GM08714 (cell line): ENCODE data around the gene ZMIZ1.
A peak's percentile ranks its signal among the peaks of the same experiment; 100 is the strongest.

Experiments
- H3K4me3 ChIP-seq: fragments of 200-500 bp; sonication (Bioruptor generic); 2 replicates; pipeline ENCODE4 v1.5.1; 2014; ENCODE audit warnings: mild to moderate bottlenecking, low read length, inconsistent platforms
- ZNF274 ChIP-seq: IDR thresholded peaks from 2 replicates; pipeline ENCODE4 v1.6.1; 2012; ENCODE audit warnings: mild to moderate bottlenecking, low read depth, low read length

The ZMIZ1 gene

DNA sequence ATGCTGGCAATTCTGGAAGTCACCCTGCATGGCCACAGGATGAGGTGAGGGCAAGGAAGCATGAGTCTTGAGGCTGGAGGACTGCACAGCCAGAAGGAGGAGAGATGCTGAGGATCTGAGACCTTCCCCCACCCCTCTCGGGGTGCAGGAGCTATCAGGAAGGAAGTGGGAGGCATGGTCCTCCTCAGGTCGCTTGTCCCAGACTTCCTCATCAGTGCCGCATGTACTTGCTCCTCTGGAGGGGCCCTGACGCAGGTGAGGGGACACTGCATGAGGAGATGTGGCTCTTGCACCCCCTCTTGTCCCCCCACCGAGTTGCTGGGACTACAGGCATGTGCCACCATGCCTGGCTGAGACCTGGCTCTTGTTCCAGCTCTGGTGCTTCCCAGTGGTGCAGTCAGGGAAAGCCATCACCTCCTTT is 5.7 kb upstream of the ZMIZ1 start:
- TF ChIP-seq ZNF274 = no peak
- H3K4me3 ChIP-seq = no peak overlapping the region

DNA sequence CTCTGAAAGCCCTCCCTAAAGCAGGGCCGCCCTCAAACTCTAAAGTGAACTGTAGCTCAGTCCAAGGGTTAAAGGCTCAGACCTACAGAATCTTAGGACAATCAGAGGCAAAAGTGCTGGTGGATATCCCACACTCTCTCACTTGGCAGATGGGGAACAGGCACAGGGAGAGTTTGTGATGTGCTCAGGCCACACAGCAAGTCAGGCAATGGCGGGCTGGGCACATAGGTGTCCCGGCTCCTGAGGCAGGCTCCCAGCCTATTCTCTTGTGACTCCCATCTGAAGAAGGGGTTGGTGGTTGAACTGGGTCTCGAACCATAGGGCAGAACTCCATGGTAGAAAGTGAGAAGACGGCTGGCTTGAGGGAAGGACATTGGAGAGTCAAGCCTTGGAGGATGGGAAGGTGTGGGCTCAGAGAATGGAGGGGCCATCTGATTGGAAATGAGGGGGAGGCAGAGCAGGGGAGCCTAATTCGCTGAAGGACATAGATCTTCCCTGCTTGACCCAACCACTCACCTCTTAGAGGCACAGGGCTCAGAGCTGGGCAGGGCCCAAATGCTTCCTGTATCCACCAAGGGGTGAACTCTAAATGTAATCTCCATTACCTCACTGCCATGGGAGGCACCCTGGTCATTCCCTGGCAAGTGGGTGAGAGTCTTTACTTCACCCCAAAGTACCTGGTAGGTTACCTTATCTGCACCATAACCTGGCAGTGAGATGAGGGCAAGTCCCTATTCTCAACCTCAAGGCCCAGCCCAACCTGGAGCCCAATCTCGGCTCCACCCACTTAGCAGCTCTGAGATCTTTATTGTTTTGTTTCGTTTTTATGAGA is 4.9 kb upstream of the ZMIZ1 start:
- no peak for TF ChIP-seq ZNF274
- no peak overlapping the region for H3K4me3 ChIP-seq

DNA sequence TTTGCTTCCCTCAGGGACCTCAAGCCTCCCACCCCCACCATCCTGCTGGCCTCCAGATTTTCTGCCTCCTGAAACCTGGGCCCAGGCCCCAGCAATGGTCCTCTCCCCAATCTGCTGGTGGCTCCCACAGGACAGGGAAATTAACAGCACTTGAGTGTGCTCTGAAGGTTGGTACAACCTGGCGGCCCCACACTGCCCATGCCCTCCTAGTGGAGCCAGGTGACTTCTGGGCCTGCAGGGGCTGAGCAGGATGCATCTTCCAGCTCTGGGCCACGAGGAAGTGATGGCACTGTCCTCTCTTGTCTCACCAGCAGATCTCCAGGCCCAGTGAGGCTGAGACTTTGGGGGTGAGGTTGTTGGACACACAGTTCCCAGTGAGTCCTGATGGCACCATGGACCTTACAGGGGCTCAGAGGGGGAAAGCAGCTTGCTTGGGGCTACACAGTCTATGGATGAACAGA is 3.6 kb upstream of the ZMIZ1 start:
- TF ChIP-seq ZNF274 = no peak
- no peak overlapping the region for H3K4me3 ChIP-seq

DNA sequence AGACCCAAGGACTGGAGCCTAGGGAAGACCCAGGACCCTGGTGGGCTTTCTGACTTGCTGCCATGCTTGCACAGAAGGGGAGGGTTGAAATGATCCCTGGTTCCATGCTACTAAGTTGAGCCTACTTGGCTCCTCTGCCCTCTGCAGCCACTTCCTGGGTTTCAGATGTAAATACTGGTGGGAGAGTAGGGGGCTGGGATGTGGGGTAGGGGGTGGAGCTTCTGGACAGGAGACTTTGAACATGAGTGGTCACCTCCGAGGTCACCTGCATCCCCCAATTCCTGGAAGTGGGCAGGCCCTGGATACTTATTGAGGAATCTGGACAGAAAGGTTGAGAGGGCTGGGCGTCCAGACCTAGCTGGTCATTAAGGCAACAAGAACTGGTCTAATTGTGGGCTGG is 2.9 kb upstream of the ZMIZ1 start:
- no peak for TF ChIP-seq ZNF274

DNA sequence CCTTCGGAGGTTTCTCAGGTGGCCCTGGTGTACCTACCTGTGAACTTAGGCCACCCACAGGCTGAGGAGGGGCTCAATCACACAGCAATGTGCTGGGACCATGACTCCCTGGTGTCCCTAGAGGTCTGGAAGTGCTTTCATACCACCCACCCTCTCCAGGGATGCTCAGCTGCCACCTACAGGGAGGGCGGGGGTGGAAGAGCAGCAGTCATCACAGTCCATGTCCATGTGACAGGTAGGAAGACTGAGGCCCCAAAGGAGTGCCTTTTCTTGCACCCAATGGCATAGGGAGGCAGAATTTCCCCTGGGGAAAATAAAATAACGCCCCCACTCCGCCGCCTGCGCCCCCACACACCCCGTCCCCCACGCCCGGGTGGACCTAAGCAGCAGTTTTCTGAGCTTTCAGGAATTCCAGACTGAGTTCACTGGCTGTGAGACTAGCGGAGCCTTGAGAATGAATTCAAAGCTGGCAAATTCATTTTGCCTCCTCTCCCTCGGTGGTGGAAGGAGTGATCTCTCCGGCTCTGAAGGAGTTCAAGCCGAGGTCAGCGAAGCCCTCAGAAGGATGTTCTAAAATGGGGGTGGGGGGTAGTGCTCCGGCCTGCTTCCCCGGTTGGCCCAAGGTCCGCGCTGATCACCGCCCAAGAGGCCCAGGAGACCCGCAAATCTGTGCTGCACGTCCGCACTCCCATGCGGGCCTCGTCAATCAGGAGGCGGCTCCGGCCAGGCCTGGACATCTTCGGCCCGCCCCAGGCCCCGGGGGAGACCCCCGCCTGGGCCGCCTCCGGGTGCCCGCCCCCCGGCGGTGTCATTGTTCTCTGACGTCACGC is 2.1 kb upstream of the ZMIZ1 start:
- TF ChIP-seq ZNF274 = no peak
- peak overlapping the region; percentile 49; the same call in 1 of the 2 replicates for H3K4me3 ChIP-seq

More for the DNA sequence above, 2.9 kb upstream of the ZMIZ1 start:
- no peak overlapping the region for H3K4me3 ChIP-seq

DNA sequence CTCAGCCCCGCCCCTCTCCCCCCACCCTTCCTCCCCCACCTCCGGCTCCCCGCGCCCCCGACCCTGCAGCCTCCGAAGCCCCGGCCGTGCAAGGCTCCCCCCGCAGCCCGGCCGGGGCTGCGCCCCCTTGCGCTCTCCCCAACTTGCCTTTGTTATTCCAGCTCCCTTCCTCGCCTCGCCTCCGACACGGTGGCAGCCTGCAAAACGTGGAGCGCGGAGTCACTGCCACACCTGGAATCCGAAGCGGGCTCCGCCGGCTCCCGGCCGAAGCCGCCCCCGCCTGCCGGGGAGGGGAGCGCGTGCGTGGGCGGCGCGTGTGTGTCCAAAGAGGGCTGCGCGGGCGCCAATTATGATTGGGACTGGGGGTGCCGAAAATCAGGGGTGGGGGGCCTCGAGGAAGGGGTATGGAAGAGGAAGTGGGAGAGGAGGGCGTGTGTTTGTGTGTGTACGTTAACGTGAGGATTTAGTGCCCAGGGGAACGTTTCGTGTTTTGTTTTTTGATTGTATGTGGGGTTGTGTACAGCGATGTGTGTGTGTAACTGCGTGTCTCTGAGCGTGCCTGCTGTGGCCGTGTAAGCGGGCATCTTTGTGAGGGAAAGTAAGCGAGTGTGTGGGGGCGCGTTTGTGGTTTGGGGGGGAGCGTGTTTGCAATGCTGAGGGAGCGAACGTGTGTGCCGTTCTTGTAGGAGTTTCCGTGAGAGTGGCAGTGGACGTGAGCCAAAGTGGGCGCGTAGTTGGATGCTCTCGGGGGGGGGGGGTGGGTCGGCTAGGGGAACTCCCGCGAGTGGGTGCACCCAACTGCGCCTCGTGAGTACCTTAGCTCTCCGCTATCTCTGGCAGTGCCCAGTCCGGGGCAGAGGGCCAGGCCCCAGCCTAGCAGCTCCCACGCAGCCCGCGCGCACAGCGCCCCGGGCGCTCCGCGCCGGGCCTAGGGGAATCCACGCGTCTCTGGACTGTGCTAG is 1.2 kb upstream of the ZMIZ1 start:
- peak overlapping the region; percentile 49; the same call in 1 of the 2 replicates for H3K4me3 ChIP-seq
- TF ChIP-seq ZNF274 = no peak

DNA sequence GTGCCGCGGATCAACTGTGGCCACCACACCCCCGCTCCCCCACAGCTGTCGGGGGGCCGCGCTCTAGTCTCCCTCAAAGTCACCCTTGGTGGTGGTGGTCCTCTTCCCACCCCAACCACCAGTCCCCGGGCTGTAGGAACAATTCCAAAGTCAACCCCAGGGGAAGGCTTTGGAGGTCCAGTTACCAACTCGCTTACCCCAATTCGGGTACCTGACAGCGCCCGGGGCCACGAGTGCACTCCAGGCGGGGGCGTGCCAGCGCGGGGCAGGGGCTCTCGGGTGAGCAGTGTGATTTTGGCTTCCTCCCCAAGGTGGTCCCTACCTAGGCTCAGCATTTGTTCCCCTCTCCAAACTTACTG is 584 bp upstream of the ZMIZ1 start:
- peak overlapping the region; percentile 20; the same call in 1 of the 2 replicates for H3K4me3 ChIP-seq
- TF ChIP-seq ZNF274 = no peak

DNA sequence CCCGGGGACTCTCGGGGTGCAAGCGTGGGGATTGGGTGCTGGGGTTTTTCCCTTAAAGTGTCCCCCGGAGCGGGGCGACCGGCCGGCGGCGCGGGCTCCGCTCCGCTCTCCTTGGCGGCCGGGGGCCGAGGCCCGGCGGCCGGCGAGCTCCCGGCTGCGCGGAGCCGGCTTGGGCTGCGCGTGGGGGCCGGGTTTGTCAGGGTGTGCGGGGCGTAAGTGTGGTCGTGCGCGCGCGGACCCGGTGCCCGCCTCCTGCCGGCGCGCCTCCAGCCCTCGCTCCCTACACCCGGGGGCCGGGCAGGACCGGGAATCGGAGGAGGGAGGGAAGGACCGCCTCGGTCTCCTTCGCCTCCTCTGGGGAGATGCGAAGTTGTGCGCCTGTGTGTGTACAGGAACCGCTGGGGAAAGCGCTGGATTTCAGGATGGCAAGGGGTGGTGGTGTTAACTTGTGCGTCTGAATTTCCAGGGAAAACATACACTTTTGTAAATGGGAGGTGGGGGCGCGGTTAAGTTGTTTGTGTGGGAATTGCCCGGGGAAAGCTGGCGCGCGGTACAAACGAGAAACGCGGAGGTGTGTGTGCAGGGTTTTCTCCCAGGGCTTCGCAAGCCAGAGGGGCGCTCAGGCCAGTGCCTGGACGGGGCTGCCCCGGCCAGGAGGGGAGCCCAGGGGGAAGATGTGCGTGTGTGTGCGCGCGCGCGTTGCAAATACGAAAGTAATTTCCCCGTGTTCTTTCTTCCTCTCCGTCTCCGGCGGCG is 737 bp downstream of the ZMIZ1 start:
- peak overlapping the region; percentile 65 for H3K4me3 ChIP-seq
- TF ChIP-seq ZNF274 = no peak

DNA sequence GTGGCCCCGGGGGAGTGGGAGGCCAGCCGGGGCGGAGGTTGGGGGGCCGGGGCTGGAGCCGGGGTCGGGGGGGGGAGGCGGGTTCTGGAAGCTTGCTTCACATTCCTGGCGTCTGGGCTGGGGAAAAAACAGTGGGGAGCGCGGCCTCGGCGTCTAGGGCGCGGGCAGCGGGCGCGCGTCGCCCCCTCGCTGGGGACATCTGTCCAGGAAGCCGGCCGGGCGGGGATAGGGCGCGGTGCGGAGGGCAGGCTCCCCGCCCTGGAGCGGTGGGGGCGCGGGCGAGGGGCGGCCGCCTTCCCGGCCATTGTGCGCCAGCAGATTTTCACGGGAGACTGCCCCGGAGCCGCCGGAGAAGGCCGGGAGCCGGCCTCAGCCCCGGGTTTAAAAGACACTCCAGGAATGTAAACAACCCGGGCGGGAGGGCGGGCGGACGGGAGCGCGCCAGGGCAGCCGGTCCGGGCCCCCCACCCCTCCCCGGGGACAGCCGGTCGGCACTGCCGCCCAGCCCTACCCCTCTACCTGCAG is 1.4 kb downstream of the ZMIZ1 start:
- no peak for TF ChIP-seq ZNF274
- peak overlapping the region; percentile 65 for H3K4me3 ChIP-seq

DNA sequence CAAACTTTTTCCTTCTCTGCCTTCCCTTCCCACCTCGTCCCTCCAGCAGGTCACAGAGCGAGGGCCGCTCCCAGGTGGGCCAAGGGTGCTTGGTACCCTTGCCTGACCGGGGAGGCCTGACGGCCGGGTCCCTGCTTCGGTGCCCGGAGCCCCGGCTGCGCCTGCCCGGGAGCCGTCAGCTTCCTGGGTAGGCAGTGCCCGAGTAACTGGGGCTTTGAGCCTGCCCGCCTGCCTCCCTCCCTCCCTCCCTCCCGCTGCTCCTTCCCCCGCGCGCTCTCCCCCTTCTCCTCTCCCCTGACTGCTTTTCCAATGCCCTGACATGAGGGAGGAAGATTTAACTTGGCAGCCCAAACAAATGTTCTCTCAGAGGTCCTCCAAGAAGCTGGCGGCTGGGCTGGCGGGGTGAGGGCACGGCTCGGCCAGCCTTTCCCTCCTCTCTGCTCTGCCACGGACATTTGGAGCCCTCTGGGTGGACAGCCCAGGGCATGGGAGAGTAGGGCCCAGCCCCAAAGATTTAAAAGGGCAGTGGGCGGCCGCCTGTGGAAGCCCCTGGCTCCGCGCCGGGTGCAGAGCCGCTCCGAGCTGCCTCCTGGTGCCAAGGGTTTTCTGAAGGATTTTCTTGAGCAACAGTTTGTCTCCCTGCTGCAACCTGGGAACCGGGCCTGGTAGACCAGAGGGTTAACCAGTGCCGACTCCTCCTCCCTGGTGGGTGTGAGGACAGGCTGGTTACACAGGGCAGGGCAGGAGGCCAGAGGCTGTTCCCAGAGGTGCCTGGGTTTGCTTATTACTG is 2.0 kb downstream of the ZMIZ1 start:
- no peak for TF ChIP-seq ZNF274
- H3K4me3 ChIP-seq = peak overlapping the region; percentile 65; the same call in 1 of the 2 replicates

DNA sequence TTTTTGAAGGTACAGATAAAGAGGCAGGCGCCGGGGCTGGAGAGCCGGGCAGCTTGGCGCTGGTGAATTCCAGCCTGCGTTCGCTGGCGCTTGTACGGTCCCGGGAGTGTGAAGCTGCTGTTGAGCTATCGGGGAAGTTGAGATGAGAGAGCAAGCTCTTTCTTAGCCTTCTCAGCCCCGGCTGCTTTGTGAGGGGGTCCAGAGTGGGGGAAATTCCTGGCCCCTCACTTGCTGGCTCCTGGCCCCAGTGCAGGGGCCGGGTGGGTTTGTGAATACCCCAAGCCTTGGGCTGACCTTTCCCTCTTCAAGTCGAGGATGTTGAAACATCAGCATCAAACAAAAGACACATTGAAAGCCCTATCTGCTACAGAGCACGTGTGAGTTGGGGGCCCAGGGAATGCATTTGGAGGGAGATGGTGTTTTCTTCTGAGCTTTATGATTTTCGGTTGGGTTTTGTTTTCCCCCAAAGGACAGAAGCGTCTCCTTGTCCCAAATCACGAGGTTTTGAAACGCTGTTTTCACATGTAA is 2.7 kb downstream of the ZMIZ1 start:
- peak overlapping the region; percentile 65; the same call in 1 of the 2 replicates for H3K4me3 ChIP-seq
- TF ChIP-seq ZNF274 = no peak

DNA sequence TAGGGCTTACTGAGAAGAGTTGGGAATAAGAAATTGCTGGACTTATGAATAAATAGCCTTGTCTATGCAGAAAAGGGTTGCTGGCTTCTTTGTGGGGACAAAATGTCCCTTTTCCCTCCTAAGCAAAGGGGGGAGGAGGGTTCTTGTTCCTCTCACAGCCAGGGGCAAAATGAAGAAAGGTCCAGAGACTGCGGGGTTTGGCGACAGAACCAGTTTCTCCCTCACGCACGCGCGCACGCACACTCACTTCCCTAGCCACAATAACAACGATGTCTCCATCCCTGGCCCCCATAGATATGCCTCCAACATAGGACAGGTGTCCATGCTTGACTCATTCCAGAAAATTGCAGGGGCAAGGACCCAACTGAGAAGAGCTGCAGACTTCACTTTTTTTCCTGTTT is 3.3 kb downstream of the ZMIZ1 start:
- H3K4me3 ChIP-seq = no peak overlapping the region
- no peak for TF ChIP-seq ZNF274
